Activated B cell treated with CpG ODN at 0.5 μM for 24 hours (primary cell): ENCODE results near the gene MAOB. TPM values are rescaled to one million over a fixed set of nuclear protein-coding genes. Genes with fewer than 3 reads are reported as not detected.

Experiments used
- ATAC-seq: fragments of 200-7000 bp; cut with Tn5 transposase; one replicate; pipeline ENCODE4 v1.10.0; 2021; ENCODE audit warnings: low read depth, mild to moderate bottlenecking, moderate library complexity
- CTCF ChIA-PET: fragments of 350-600 bp; sonication (Branson Sonifier 250); formaldehyde crosslinking; loops from one replicate; lab custom pipeline; 2021; ENCODE audit warnings: antibody characterized with exemption; lab: Charles Lee
- POLR2A ChIA-PET: fragments of 350-600 bp; sonication (Branson Sonifier 250); formaldehyde crosslinking; loops from one replicate; lab custom pipeline; 2021; ENCODE audit warnings: antibody characterized with exemption; lab: Charles Lee
- DNase-seq: peaks from one replicate; pipeline ENCODE4 v3.0.0; 2022
- H3K27ac Mint-ChIP-seq: one replicate; pipeline ENCODE4 v1.8.0; 2020; ENCODE audit warnings: mixed read lengths
- H3K27me3 Mint-ChIP-seq: one replicate; pipeline ENCODE4 v1.8.0; 2021; ENCODE audit warnings: mixed read lengths
- H3K36me3 Mint-ChIP-seq: one replicate; pipeline ENCODE4 v1.8.0; 2021; ENCODE audit warnings: low read depth, mixed read lengths
- H3K4me1 Mint-ChIP-seq: one replicate; pipeline ENCODE4 v1.8.0; 2021; ENCODE audit warnings: mixed read lengths
- H3K4me3 Mint-ChIP-seq: one replicate; pipeline ENCODE4 v1.8.0; 2020; ENCODE audit warnings: mild to moderate bottlenecking, mixed read lengths
- H3K9me3 Mint-ChIP-seq: one replicate; pipeline ENCODE4 v1.8.0; 2020; ENCODE audit warnings: mixed read lengths
- CTCF ChIP-seq: fragments of 200-600 bp; IDR thresholded peaks from one replicate; pipeline ENCODE4 v1.8.0; 2022; ENCODE audit warnings: antibody characterized with exemption, mild to moderate bottlenecking
- intact Hi-C: fragments of 100-400 bp; cut with micrococcal nuclease; formaldehyde crosslinking; loops from one replicate; pipeline ENCODE4 v1.15.1; 2024
- total RNA-seq: library from RNA; stranded (reverse); gene quantifications from 2 replicates; pipeline ENCODE4 v1.2.3, GENCODE V29; 2022

MAOB gene
- total RNA-seq, 1 donor from 2014 or later, result not detected

DNA sequence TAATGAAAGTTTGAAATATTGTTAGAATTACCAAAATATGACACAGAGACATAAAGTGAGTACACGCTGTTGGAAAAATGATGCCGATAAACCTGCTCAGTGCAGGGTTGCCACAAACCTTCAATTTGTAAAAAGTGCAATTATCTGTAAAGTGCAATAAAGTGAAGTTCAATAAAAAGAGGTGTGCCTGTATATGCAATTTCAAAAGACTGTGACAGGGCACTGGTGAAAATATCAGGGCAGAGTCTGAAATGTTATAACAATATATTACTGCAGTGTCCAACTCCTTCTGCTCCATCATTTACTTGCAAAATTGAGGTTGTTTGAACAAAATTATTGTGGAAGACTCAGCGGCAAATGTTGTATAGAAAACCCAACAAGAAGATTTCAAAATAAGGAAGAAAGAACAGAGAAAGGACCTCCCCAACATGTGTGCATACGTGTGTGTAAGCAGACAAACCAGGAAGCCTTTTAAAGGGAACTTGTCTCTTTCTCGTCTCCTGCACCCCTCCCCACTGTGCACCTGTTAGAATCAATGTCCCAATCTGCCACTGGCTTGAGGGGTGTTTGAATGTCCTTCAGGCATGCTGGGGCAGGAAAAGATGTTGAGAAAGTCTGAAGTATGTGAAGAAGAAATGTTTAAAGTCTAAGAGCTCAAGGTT, 96.2 kb downstream of the MAOB start:
- Mint-ChIP-seq H3K4me1 (no peaks in the 10 kb centered on the region), H3K4me3 (no peak overlapping the region), H3K27ac (no peak overlapping the region), H3K9me3 (no peaks in the 10 kb centered on the region), H3K27me3 (peaks cover 2% of the 10 kb centered on the region), H3K36me3 (no peaks in the 10 kb centered on the region)
- ChIA-PET POLR2A (no interaction called here), CTCF (no interaction called here)
- intact Hi-C loops, result no loop called here
- DNase-seq (no peak), ATAC-seq (no peak)
- TF ChIP-seq CTCF, result no peak

DNA sequence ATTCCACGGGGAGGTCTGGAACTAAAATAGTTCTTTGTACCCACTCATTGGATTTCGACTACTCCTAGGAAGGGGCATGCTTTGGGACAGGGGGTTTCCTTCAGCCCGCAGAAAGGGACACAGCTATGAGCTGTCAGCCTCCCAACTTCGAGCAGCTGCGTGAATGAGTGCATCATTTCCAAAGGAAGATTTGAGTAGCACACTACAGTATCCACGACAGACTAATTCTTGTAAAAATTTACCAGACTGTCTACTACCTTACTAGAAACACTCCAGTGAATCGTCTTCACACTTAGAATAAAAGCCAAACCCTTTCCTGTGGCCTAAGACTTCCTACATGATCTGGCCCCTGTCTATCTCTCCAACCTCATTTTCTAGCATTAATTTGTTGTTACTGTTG, 124.2 kb downstream of the MAOB start:
- Mint-ChIP-seq H3K27ac (no peak overlapping the region), H3K36me3 (no peaks in the 10 kb centered on the region), H3K4me3 (no peak overlapping the region), H3K9me3 (no peaks in the 10 kb centered on the region), H3K4me1 (no peaks in the 10 kb centered on the region), H3K27me3 (no peaks in the 10 kb centered on the region)
- no peak for ATAC-seq
- DNase-seq, result no peak
- ChIA-PET CTCF (no interaction called here), POLR2A (no interaction called here)
- intact Hi-C loops, result no loop called here
- no peak for TF ChIP-seq CTCF

DNA sequence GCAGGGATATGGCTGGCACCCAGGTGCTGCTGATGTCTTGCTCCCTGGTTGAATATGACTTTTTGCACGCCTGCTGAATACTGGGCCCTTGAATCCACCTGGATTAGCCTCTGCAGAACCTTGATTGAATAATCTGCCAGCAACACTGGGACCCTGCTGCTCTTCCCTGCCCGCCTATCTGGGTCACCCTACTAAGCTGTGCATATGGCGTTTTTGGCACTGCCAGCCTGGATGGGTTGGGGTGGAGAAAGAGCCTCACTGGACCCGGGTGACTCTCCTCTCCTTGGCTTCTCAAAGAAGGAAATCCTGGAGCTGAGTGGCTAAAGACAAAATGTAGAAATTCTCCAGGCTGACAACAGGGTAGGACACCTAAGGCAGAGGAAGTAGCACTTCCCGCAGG, 126.2 kb downstream of the MAOB start:
- no peak overlapping the region for H3K4me3 Mint-ChIP-seq
- ChIA-PET POLR2A (no interaction called here), CTCF (no interaction called here)
- DNase-seq (no peak), ATAC-seq (no peak)
- no peak for TF ChIP-seq CTCF
- H3K27ac Mint-ChIP-seq, result no peak overlapping the region
- intact Hi-C loops, result no loop called here
- no peaks in the 10 kb centered on the region for H3K27me3 Mint-ChIP-seq
- H3K4me1 Mint-ChIP-seq, result no peaks in the 10 kb centered on the region
- no peaks in the 10 kb centered on the region for H3K36me3 Mint-ChIP-seq
- no peaks in the 10 kb centered on the region for H3K9me3 Mint-ChIP-seq

DNA sequence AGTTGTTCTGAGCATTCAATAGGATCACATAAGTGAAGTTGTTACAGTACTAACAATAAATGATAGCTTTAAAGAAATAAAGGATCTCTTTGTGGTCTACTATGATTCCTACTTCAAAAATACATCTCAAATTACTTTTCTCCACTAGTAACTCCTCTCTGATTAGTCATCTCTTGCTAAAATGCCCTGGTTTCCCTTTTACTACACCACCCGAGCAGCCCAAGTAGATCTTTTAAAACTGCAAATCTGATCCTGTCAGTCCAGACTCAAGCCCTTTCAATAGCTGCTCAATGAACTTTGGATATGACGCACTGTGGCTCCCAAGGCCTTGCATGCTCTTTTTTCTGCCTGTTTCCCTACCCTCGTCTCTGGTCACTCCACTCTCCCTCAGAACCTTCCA, 128.6 kb downstream of the MAOB start:
- ATAC-seq (no peak), DNase-seq (no peak)
- Mint-ChIP-seq H3K36me3 (no peaks in the 10 kb centered on the region), H3K4me3 (no peak overlapping the region), H3K27ac (no peak overlapping the region), H3K9me3 (no peaks in the 10 kb centered on the region), H3K27me3 (no peaks in the 10 kb centered on the region), H3K4me1 (peaks cover 3% of the 10 kb centered on the region)
- intact Hi-C loops, result no loop called here
- POLR2A ChIA-PET, result no interaction called here
- TF ChIP-seq CTCF, result no peak
- CTCF ChIA-PET, result no interaction called here

GRCh38 chrX:43750248-43750676, 132.0 kb downstream of the MAOB start:
- Mint-ChIP-seq H3K4me1 (peaks cover 3% of the 10 kb centered on the region), H3K36me3 (no peaks in the 10 kb centered on the region), H3K9me3 (no peaks in the 10 kb centered on the region), H3K27me3 (no peaks in the 10 kb centered on the region), H3K27ac (no peak overlapping the region), H3K4me3 (no peak overlapping the region)
- ATAC-seq (peak; percentile 74), DNase-seq (peak; percentile 12)
- intact Hi-C loops, result loop anchor here (1.0 to 2.0 kb wide), 4 partner anchors 191 to 1969 kb away; no protein-coding TSS in a partner anchor
- no peak for TF ChIP-seq CTCF
- POLR2A ChIA-PET, result no interaction called here
- CTCF ChIA-PET, result interaction anchor here (0.7 to 1.5 kb wide), 5 partner anchors 187 to 1969 kb away, joined by 3 to 12 read pairs (median 5); no protein-coding TSS in a partner anchor
